Spleen (tissue), 11 donors: ENCODE measurements around the gene FUT7. TPM values are rescaled to one million over a fixed set of nuclear protein-coding genes. Genes with fewer than 3 reads are reported as not detected.

Experiments
- DNase-seq: peaks from one replicate; pipeline ENCODE4 v3.0.0-alpha.2; 2020
- H3K27ac ChIP-seq, 8 donors: fragments of 200-600 bp; sonication (generic) in 7 of 8; 1 replicate in 4 of 8; 2 replicates in 4 of 8; pipeline versions ENCODE4 v1.5.0 to v1.8.0; 2016 to 2021; ENCODE audit warnings: inconsistent platforms in 4 of 8, mild to moderate bottlenecking in 4 of 8, moderate library complexity in 1 of 8
- H3K27me3 ChIP-seq, 7 donors: fragments of 200-600 bp; sonication (generic) in 6 of 7; replicated peaks in 1 of 7; 1 replicate in 4 of 7; 2 replicates in 3 of 7; pipeline versions ENCODE4 v1.5.0 to v1.8.0; 2016 to 2021; ENCODE audit warnings: inconsistent platforms in 3 of 7, mild to moderate bottlenecking in 1 of 7
- H3K36me3 ChIP-seq, 6 donors: fragments of 200-600 bp; sonication (generic) in 5 of 6; 1 replicate in 4 of 6; 2 replicates in 2 of 6; pipeline versions ENCODE4 v1.5.0 to v1.8.0; 2016 to 2021; ENCODE audit warnings: inconsistent platforms in 2 of 6
- H3K4me1 ChIP-seq, 6 donors: fragments of 200-600 bp; sonication (generic) in 5 of 6; 1 replicate in 3 of 6; 2 replicates in 3 of 6; pipeline versions ENCODE4 v1.5.0 to v1.8.0; 2016 to 2021; ENCODE audit warnings: inconsistent platforms in 3 of 6
- H3K4me3 ChIP-seq, 8 donors: fragments of 200-600 bp; sonication (generic) in 7 of 8; 1 replicate in 4 of 8; 2 replicates in 4 of 8; pipeline versions ENCODE4 v1.5.0 to v1.8.0; 2016 to 2021; ENCODE audit warnings: inconsistent platforms in 4 of 8, mild to moderate bottlenecking in 4 of 8, moderate library complexity in 2 of 8
- H3K9me3 ChIP-seq, 8 donors: fragments of 200-600 bp; sonication (generic) in 7 of 8; 1 replicate in 4 of 8; 2 replicates in 4 of 8; pipeline versions ENCODE4 v1.5.0 to v1.8.0; 2016 to 2021; ENCODE audit warnings: inconsistent platforms in 4 of 8
- CTCF ChIP-seq, 11 experiments: fragments of 200-600 bp in 7 of 11; fragments of 450-650 bp in 4 of 11; sonication (generic) in 4 of 11; IDR thresholded peaks in 8 of 11; conservative IDR thresholded peaks in 3 of 11; 1 replicate in 7 of 11; 2 replicates in 4 of 11; pipeline versions ENCODE4 v1.4.0 to v1.8.0; 2016 to 2021; ENCODE audit warnings: antibody characterized with exemption in 11 of 11, inconsistent platforms in 4 of 11, mild to moderate bottlenecking in 1 of 11
- POLR2A ChIP-seq, 3 donors: fragments of 450-650 bp; IDR thresholded peaks; one replicate each; pipeline ENCODE4 v1.5.1; 2017; ENCODE audit warnings: antibody characterized with exemption in 3 of 3, mild to moderate bottlenecking in 1 of 3
- POLR2AphosphoS5 ChIP-seq, 3 donors: sonication (generic); formaldehyde crosslinking; IDR thresholded peaks; one replicate each; pipeline ENCODE4 v1.5.1; 2017; ENCODE audit warnings: antibody characterized with exemption in 3 of 3
- WGBS, 5 donors: extraction: QIAGEN DNeasy Blood & Tissue Kit in 3 of 5; methylation state at CpG; one replicate each; pipeline versions ENCODE4 v1.1.5 to v1.1.7; 2013 to 2018; 5-methylcytosine and 5-hydroxymethylcytosine counted together
- intact Hi-C: fragments of 100-400 bp; cut with DNase I; formaldehyde crosslinking; loops from one replicate; pipeline ENCODE4 v1.15.0; 2023; ENCODE audit warnings: low total_unique reads
- polyA plus RNA-seq, 3 donors: library from polyadenylated mRNA; stranded (reverse); fragments of 200-250 nt; gene quantifications; one replicate each; pipeline ENCODE4 v1.2.1, GENCODE V29; 2013
- total RNA-seq, 7 donors: library from RNA; depleted of rRNA in 3 of 7; stranded (reverse); fragments of >200 nt in 3 of 7; fragmentation: NEBNext Ultra II Directional in 4 of 7; extraction: Animal tissue kit (Norgen Biotek cat#: 25700) in 4 of 7; gene quantifications; one replicate each; pipeline versions ENCODE4 v1.1.0 to v1.2.1, GENCODE V29; 2016 to 2021
- donor health status: healthy with polysubstance abuse.
- donor health status: DM: no; HTN: no; CAD: no; lungs with moderate emphysema.
- donor health status: DM: no; HTN: no; CAD: no.
- donor health status: Bipolar disorder and iron deficiency.
- donor health status: healthy.
- donor health status: DM: no; HTN: no; CAD: no.
- donor health status: DM: yes; HTN: yes; CAD: no.

FUT7 gene
- total and polyA plus RNA-seq, 10 donors: 4.0 to 14.9 (median 6.3) TPM

- no peak for TF ChIP-seq POLR2A (IDR thresholded peaks at IDR 0.05)
- TF ChIP-seq CTCF (IDR thresholded peaks at IDR 0.05 in 8 of 11, conservative IDR thresholded peaks at IDR 0.05 in 3 of 11): no peak
- no peak for TF ChIP-seq POLR2AphosphoS5 (IDR thresholded peaks at IDR 0.05)
- no peaks in the 10 kb centered on the region for H3K9me3 ChIP-seq
- H3K27me3 ChIP-seq: peaks cover 0 to 22% (median 7%) of the 10 kb centered on the region in 7 donors
- 83 to 95% (median 92%) methylated on average over 10 to 17 of the region's 17 CpGs for WGBS, 5 donors
- DNase-seq: peak; percentile 78
- H3K4me1 ChIP-seq: peaks cover 9 to 76% (median 38%) of the 10 kb centered on the region in 6 donors
- H3K27ac ChIP-seq: no peak overlapping the region
- intact Hi-C loops: loop anchor here (10.0 kb wide), 1 partner anchor 284 kb away; no protein-coding TSS in a partner anchor
- H3K4me3 ChIP-seq: peak overlapping the region in 4 of 8 donors; percentile 1 to 84 (median 37)
- peaks cover 0 to 5% (median 0%) of the 10 kb centered on the region in 6 donors for H3K36me3 ChIP-seq
Observed at GRCh38 chr9:137068539-137069507, 36.9 kb upstream of the FUT7 start.

GRCh38 chr9:137067860-137068538 lies 36.1 kb upstream of the FUT7 start:
- H3K36me3 ChIP-seq: peaks cover 0 to 5% (median 0%) of the 10 kb centered on the region in 6 donors
- H3K27me3 ChIP-seq: peaks cover 0 to 22% (median 7%) of the 10 kb centered on the region in 7 donors
- peak; percentile 95 for DNase-seq
- H3K4me1 ChIP-seq: peaks cover 9 to 72% (median 39%) of the 10 kb centered on the region in 6 donors
- H3K27ac ChIP-seq: no peak overlapping the region
- WGBS, 5 donors: 56 to 59% (median 57%) methylated on average over 12 of the region's 12 CpGs
- intact Hi-C loops: loop anchor here (10.0 kb wide), 1 partner anchor 283 kb away; no protein-coding TSS in a partner anchor
- H3K9me3 ChIP-seq: no peaks in the 10 kb centered on the region
- no peak for TF ChIP-seq POLR2A (IDR thresholded peaks at IDR 0.05)
- TF ChIP-seq CTCF (IDR thresholded peaks at IDR 0.05 in 8 of 11, conservative IDR thresholded peaks at IDR 0.05 in 3 of 11): peak; percentile 72 to 94 (median 85)
- no peak overlapping the region for H3K4me3 ChIP-seq

- Histone ChIP-seq H3K27me3 (peaks cover 0 to 22% (median 7%) of the 10 kb centered on the region in 7 donors), H3K9me3 (no peaks in the 10 kb centered on the region), H3K36me3 (peaks cover 0 to 5% (median 0%) of the 10 kb centered on the region in 6 donors), H3K27ac (no peak overlapping the region), H3K4me1 (peaks cover 9 to 55% (median 37%) of the 10 kb centered on the region in 6 donors), H3K4me3 (no peak overlapping the region)
- TF ChIP-seq CTCF (IDR thresholded peaks at IDR 0.05 in 8 of 11, conservative IDR thresholded peaks at IDR 0.05 in 3 of 11): peak in 1 of 11 experiments; percentile 9
- no peak for TF ChIP-seq POLR2A (IDR thresholded peaks at IDR 0.05)
- no peak for DNase-seq
- intact Hi-C loops: loop anchor here (10.0 kb wide), 1 partner anchor 281 kb away; no protein-coding TSS in a partner anchor
- WGBS, 5 donors: 91 to 98% (median 96%) methylated on average over 18 to 26 of the region's 26 CpGs
Observed at GRCh38 chr9:137066096-137066861, 34.4 kb upstream of the FUT7 start.
